Cerebellar cortex (tissue), 1 donor: Measurements from ENCODE around the gene POGLUT3.

ENCODE experiments used
- DNase-seq: peaks from one replicate; pipeline ENCODE4 v3.0.0-alpha.2; 2015; ENCODE audit warnings: low spot score

Gene POGLUT3

DNA sequence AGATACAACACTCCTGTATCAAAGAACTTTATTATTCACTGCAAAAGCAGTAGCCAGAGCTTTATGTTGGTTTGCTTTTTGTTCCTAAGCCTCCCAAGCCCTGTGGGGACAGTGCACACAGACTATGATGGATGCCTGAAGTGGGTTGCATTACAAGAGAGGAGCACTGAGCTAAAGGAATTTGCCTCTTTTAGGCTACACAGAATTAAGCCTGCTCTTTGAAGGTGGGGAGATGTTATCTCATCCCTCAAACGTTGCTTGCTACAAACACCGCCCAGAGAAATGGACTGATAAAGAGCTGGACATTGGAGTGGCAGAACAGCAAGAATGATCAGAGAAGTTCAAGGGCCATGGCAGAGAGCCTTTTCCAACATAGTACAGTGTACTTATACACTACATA, 2.5 kb upstream of the POGLUT3 start:
- DNase-seq, result no peak

DNA sequence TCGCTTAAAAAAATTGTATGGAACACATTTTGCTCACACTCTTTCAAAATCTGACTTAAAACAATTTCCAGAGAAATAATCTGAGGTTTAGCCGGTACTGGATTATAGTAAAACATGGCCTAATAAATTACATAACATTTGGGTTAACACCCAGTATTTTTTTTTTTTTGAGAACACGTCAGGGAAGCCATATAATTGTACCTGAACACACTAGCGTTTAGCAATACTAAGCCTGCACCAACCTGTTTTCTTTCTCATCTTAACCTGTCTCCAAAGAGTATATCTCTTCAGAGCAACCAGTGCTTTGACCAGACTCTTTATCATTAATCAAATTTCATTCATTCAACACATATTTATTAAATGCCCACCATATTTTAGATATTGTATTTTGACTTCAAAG, 2.0 kb upstream of the POGLUT3 start:
- DNase-seq, result no peak

DNA sequence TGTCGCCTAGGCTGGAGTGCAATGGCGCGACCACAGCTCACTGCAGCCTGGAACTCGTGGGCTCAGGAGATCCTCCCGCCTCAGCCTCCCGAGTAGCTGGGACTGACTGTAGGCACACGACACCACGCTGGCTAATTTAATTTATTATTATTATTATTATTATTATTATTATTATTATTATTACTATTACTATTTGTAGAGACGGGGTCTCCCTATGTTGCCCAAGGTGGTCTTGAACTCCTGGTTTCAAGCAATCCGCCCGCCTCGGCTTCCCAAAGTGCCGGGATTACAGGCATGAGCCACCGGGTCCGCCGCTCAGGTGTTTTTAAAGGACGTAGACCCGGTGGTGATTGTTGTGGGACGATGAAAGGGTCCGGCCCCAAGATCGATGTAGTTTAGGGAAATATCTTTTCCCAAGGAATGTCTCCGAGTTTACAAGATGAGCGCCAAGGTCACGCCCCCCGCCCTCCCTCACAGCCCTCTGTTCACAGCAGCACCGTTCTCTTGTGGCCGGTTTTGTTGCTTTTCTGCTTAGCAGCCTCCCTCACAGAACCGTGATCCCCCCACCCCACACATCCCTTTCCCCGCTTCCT, 728 bp upstream of the POGLUT3 start:
- no peak for DNase-seq

DNA sequence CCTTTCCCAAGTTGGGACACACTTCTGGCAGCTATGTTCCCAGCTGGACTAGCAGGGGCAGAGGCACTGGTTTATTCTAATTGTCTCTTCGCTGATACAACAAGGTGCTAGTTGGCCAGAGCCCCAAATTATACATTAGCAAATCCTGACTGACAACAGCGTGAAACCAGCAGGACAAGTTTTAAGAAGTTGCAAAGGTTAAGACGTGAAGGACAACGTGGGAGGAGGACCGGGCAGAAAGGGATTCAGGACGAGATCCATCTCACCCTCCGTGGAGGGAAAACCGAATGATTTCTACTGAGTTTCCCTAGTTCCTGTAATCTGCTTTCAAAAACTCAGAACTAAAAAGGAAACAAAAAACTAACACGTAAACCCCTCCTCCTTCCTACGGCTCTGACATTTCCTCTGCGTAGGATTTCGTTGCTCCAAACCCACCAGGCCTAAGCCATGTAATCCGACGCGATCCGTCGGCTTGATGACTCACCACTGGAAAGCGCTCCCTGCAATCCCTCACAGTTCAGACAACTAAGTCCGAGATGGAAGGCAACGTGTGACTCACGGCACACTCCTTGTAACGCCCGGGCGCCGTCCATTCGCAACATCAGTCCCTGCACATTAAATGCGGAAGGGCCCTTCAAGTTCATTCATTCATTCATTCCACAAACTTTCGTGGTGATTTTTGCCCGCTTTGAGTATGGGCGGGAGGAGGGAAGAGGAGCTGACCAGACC, 703 bp downstream of the POGLUT3 start:
- DNase-seq, result peak; percentile 89

DNA sequence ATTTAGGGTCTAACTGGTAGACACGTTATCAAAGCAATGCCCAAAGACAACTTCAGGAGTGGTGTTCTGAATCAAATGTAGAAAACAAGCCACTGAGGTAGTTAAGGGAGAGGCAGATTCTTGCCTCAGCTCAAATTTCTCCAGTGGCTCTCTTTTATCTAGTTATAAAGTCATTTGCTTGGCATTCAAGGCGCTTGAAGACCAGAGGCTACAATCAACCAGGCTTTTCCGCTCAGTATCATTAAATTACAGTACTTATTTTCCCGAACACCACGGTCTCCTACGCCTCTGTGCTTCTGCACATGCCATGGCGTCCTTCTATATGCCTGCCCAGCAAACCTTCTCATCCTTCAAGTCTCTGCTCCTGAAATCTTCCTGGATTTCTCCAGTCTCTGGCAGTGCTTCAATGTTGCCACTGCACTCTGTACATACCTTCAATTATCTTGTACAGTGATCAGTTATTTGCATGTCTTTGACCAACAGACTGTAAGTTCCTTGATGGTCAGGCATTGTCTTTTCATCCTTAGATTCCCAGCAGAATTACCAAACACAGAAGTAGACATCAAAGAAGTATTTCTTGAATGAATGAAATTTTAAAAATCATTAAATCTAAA, 1.4 kb downstream of the POGLUT3 start:
- DNase-seq, result peak; percentile 25

DNA sequence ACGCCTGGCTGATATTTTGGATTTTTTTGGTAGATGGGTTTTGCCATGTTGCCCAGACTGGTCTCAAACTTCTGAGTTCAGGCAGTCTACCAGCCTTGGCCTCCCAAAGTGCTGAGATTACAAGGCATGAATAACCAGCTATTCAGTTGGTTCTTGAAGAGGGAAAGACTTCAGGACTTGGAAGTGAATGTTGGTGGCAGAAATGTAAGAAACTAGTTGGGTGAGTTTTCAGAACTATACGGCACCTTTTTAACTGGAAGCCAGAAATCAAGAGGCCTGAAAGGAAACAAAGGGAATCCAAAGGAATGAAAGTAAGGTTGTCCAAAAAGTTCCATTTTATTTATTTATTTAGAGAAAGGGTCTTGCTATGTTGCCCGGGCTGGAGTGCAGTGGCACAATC, 2.9 kb downstream of the POGLUT3 start:
- DNase-seq, result no peak

DNA sequence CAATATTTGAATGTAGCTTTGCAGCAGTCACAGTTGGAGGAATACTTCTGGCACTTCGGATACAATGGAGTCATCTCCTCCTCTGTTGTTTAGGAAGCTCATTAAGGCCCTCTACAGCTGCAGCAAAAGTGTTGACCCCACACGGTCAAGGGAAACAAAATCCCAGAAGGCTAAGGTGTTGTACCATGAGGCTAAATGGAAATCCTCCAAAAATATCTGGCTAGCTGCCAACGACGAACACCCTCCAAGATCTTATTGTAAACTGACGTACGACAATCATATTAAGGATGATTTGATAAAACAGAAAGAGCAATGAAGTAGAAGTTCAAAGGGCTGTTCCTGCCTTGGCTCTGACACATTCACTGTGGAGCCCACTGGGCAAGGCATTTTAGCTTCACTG, 4.0 kb downstream of the POGLUT3 start:
- no peak for DNase-seq

DNA sequence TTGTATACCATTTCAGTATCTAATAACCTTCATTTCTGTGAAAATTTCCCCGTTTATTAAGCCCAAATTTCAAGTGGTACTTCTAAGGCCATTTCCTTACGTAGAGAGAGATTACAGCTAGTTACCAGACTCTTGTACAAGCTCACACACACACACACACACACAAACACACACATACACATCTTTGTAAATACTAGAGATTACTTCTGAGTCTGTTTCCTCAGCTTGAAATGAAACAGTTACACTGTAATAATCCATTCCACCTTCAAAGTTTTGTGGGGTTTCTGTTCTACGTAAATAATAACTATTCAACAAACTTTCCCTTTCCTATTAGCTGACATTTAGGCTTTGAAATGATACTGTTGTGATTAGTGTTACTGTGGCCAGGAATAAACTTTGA, 6.2 kb downstream of the POGLUT3 start:
- DNase-seq, result no peak

DNA sequence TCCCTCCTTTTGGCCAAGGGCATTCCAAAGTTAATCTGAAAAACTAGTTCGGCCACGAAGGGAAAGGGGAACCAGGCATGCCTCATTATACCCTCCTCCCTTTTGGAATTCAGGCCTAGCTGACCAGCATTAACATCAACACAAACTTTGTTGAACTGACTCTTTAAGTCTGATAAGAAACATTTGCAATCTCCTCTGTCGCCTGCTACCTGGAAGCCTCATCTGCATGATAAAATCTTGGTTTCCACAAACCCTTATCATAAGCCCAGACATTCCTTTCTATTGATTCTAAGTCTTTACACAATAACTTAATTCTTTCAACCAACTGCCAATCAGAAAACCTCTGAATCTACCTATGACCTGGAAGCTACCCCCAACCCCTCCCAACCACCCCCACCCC, 11.4 kb downstream of the POGLUT3 start:
- no peak for DNase-seq

DNA sequence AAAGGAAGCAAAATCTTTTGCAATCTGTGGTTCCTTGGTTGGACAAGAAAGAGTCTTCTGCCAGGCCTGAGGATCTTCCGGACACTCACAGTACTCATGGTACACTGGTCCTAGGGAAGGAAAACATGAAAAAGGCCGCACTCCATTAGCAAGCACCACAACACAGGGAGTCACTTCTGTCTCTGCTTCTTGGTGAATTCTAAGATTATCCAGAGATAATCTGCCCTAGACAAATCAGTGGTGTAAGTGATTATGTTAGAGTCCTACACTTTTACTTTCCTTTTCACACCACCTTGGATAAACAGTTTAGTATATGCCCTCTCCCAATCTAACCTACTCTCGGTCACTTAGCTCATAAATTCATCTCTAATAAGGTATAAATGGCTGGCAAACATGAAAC, 11.9 kb downstream of the POGLUT3 start:
- no peak for DNase-seq

DNA sequence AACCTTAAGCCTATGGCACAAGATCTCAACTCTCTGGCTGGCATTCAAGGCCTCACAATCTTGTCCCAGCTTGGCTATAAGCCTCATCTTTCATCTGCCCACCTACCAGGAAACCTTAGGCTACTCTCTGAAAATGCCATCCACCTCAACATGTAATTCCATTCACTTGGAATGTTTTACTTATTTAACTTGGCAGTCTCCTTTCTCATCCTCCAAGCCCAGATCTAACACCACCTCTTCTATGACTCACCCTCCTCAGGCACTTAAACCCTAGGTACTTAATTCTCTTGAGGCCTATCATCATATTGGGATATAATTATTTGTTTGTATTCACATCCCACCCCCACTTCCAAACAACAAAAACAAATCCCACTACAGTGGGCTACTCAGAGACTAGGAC, 15.0 kb downstream of the POGLUT3 start:
- no peak for DNase-seq

DNA sequence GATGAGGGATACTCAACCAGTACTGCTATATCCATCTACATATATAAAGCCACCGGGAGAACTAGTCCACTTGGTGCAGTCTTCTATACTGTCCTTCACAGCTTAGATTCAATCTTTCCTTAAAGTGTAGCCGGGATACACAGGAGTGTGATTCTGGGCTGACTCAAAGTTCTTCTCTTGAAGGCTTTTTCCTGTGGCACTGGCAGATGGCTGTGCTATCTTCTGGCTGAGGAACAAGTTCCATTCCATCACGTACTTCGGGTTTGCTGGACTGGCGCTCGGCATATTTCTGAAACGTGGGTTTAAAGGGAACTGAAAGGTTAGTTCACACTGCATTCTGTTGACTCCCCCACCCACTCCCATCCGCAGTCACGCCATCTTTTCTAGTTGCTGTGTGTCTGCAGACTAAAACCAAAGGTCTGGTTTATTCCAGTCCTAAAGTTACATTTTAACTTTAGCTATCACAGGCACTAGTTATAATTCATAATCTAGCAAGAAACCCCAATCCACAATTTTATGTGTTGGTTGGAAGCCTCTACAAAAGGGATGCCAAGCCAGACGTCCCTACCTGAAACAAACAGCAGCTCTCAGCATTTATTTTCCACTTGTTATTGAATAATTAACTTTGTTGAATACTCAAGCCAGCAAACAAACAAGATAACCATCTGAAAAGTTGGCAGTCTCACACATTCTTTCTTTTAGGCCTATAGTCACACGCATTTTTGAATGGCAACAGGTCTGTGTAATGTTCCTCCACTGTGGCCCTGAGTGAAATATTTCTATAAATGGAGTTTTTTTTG, 23.3 kb downstream of the POGLUT3 start:
- peak; percentile 20 for DNase-seq

DNA sequence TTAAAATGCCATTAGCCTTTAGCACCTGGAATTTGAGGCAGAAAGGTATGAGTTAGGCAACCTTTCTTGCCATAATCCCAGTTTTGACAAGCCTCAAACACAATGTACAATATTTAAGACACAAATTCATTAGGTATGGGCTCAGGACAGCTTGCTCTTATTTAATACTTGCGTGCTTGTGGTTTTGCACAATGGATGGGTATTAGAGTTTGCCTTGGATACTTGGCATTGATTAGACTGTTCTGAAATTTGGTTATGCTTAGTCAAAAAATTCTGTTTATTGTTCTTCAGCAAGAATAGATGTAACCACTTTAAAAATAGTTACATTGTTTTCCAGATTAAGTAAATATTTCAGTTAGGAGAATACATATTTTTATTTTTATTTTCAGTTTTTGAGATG, 25.5 kb downstream of the POGLUT3 start:
- DNase-seq, result no peak

DNA sequence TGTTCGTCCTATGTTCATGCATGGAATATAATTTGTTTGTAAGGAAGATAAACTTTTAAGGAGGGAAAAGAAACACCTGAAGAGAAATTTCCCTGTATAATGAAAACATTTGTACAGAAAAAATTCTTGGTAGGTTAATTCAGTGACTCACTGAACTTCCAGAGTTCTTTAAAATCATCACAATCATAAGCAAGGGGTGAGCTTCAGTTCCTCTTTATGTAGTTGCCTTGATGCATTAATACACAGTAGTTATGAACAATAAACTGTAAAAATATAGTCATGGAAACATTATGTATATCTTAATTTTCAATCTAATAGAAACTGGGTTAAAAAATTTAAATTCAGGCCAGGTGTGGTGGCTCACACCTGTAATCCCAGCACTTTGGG, 29.7 kb downstream of the POGLUT3 start:
- DNase-seq, result no peak

DNA sequence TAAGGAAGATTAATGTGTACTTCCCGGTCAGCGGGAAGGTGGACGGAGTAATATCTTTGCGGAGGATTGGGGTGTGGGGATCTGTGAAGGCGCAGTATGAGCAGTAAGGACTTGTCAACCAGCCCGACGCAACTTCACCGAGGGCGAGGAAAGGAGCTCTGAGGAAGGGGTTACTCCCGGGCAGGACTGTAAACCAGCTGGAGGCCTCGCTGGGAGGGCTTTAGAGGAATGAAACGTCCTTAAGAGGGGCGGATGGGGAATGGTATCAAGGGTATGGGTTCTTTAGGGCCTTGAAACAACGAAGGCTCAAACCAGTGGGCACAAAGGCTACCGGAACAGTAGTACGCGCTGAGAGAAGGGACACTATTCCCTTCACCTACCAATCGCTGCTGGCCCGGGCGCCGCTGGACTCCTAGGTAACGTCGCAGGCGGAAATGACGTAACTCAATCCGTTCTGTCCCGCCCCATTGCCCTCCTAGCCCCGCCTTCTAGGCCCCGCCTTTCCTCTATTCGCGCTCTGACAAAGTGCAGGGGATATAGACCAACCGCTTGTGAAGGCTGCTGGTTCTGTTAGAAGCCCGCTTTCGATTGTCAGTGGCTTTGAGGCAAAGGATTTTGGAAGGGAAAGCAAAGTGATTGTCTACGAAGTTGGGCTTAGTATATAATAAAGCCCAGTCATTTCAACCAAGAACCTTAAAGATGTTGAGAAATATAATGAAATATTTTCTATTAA, 30.9 kb downstream of the POGLUT3 start, which contains the start of gene C11orf65:
C11orf65 (minus strand) TSS at position 439 of the 733 bp plus-strand sequence. CDS start 5,970 bp downstream, outside the sequence.
- peak; percentile 99 for DNase-seq

DNA sequence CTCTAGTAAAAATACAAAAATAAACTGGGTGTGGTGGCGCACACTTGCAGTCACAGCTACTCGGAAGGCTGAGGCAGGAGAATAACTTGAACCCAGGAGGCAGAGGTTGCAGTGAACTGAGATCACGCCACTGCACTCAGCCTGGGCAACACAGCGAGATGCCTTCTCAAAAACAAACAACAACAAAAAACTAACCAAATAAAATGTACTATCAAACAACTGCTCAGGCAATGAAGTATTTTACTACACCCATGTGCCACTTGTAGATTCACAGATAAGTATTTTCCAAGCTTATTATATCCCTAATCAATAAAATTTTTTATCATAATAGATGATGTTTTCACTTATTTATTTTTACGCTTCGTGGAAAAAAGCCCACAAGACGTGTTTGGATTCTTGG, 31.8 kb downstream of the POGLUT3 start:
- DNase-seq, result no peak

DNA sequence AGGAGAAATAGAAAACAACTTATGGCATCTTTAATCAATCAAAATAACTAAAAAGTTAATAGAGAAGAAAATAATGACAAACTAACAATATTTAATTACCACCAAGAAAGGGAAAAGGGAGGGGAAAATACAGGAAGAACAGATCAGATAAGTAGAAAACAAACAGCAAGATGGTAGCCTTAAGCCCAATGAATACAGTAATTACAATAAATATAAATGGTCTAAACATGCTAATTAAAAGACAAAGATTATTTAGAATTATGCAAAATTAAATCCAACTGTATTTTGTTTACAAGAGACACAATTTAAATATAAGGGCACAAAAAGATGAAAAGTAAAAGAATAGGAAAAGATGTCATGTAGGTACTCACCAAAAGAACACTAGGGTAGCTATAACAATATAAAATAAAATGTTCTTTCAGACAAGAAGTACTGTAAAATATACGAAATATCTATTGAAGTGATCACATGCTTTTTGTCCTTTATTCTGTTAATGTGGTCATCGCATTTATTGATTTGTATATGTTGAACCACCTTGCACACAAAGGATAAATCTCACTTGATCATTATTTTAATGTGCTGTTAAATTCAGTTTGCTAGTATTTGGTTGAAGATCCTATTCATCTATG, 44.9 kb downstream of the POGLUT3 start:
- no peak for DNase-seq
